PC-9 (cell line): Measurements from ENCODE around the gene CARMIL1. TPM values are rescaled to one million over a fixed set of nuclear protein-coding genes. Genes with fewer than 3 reads are reported as not detected.

Experiments used
- BruUV-seq: library from RNA; stranded (reverse); fragments of 400-500 nt; replicated peaks from 2 replicates; lab custom pipeline; 2021; lab: Mats Ljungman, UMichigan
- CTCF ChIA-PET: fragments of 300-600 bp; sonication (Branson Sonifier 250); formaldehyde crosslinking; loops from one replicate; lab custom pipeline; 2022; ENCODE audit warnings: antibody characterized with exemption; lab: Charles Lee
- POLR2A ChIA-PET: fragments of 300-600 bp; sonication (Branson Sonifier 250); formaldehyde crosslinking; loops from one replicate; lab custom pipeline; 2022; ENCODE audit warnings: antibody characterized with exemption; ENCODE audit not compliant: unreplicated experiment; lab: Charles Lee
- DNase-seq, 2 experiments: peaks; one replicate each; pipeline versions ENCODE4 v3.0.0 to v3.0.0-alpha.2; 2015 to 2022; ENCODE audit warnings: mixed read lengths in 1 of 2
- H2AFZ ChIP-seq: fragments of 200-600 bp; sonication (generic); 2 replicates; pipeline ENCODE4 v1.8.1; 2017; ENCODE audit warnings: antibody characterized with exemption
- H3F3A ChIP-seq: fragments of 200-600 bp; sonication (generic); 2 replicates; pipeline ENCODE4 v1.8.1; 2017; ENCODE audit warnings: antibody characterized with exemption, mild to moderate bottlenecking, low read depth; ENCODE audit not compliant: insufficient read depth
- H3K27ac ChIP-seq: fragments of 200-600 bp; sonication (generic); 2 replicates; pipeline ENCODE4 v1.6.1; 2016; ENCODE audit warnings: mixed run types
- H3K27me3 ChIP-seq: fragments of 200-600 bp; sonication (generic); 2 replicates; pipeline ENCODE4 v1.6.1; 2016; ENCODE audit warnings: low read depth, mixed run types; ENCODE audit not compliant: insufficient read depth
- H3K36me3 ChIP-seq: fragments of 200-600 bp; sonication (generic); 2 replicates; pipeline ENCODE4 v1.6.1; 2016; ENCODE audit warnings: low read depth, mixed run types
- H3K4me1 ChIP-seq: fragments of 200-600 bp; sonication (generic); replicated peaks from 2 replicates; pipeline ENCODE4 v1.6.1; 2016; ENCODE audit warnings: mixed run types; ENCODE audit not compliant: insufficient read depth
- H3K4me2 ChIP-seq: fragments of 200-600 bp; sonication (generic); 2 replicates; pipeline ENCODE4 v1.6.1; 2017; ENCODE audit warnings: mixed run types
- H3K4me3 ChIP-seq: fragments of 200-600 bp; sonication (generic); 2 replicates; pipeline ENCODE4 v1.6.1; 2016; ENCODE audit warnings: mixed run types
- H3K79me2 ChIP-seq: fragments of 200-600 bp; sonication (generic); 2 replicates; pipeline ENCODE4 v1.6.1; 2017; ENCODE audit warnings: low read depth, mixed run types
- H3K9me2 ChIP-seq: fragments of 200-600 bp; sonication (generic); 2 replicates; pipeline ENCODE4 v1.8.1; 2017; ENCODE audit warnings: mild to moderate bottlenecking; ENCODE audit not compliant: insufficient read depth
- H3K9me3 ChIP-seq: fragments of 200-600 bp; sonication (generic); 2 replicates; pipeline ENCODE4 v1.8.1; 2016; ENCODE audit warnings: low read depth; ENCODE audit not compliant: insufficient read depth
- H4K20me1 ChIP-seq: fragments of 200-600 bp; sonication (generic); 2 replicates; pipeline ENCODE4 v1.8.1; 2017; ENCODE audit not compliant: insufficient read depth
- CTCF ChIP-seq: fragments of 200-600 bp; sonication (generic); conservative IDR thresholded peaks from 2 replicates; pipeline ENCODE4 v1.6.1; 2017; ENCODE audit warnings: mixed run types, antibody characterized with exemption, mild to moderate bottlenecking, moderate library complexity
- EZH2 ChIP-seq: fragments of 200-600 bp; sonication (generic); IDR thresholded peaks from 2 replicates; pipeline ENCODE4 v1.8.0; 2017; ENCODE audit warnings: antibody characterized with exemption, low read depth
- intact Hi-C: fragments of 100-400 bp; cut with micrococcal nuclease; formaldehyde crosslinking; loops from one replicate; pipeline ENCODE4 v1.10.0; 2022; ENCODE audit not compliant: unreplicated experiment
- total RNA-seq: library from RNA; stranded (reverse); gene quantifications from 2 replicates; pipeline ENCODE4 v1.2.3, GENCODE V29; 2021

Gene CARMIL1
- total RNA-seq, 1 experiment from 2014 or later = 33.1 TPM

GRCh38 chr6:25359191-25359861 lies 80.2 kb downstream of the CARMIL1 start:
- intact Hi-C loops = no loop called here
- TF ChIP-seq EZH2 (no peak), CTCF (no peak)
- BruUV-seq = no TSS peak
- H3K4me2 ChIP-seq = no peak overlapping the region
- ChIA-PET POLR2A (interaction anchor here (0.6 kb wide), 1 partner anchor 170 kb away, joined by 16 read pairs; no protein-coding TSS in a partner anchor), CTCF (no interaction called here)
- H2AFZ ChIP-seq = no peak overlapping the region
- no peaks in the 10 kb centered on the region for H3K27me3 ChIP-seq
- DNase-seq = no peak
- peaks cover 12% of the 10 kb centered on the region; the same call in 1 of the 2 replicates for H3K79me2 ChIP-seq
- no peaks in the 10 kb centered on the region for H3K9me2 ChIP-seq
- H3F3A ChIP-seq = 0 out of 2 replicates have a peak, but pooled peaks cover 8% of the 10 kb centered on the region
- no peak overlapping the region for H3K4me3 ChIP-seq
- no peaks in the 10 kb centered on the region for H3K36me3 ChIP-seq
- no peak overlapping the region for H3K27ac ChIP-seq
- H4K20me1 ChIP-seq = no peaks in the 10 kb centered on the region
- no peaks in the 10 kb centered on the region for H3K9me3 ChIP-seq
- H3K4me1 ChIP-seq = no peaks in the 10 kb centered on the region

GRCh38 chr6:25359891-25360290 lies 80.7 kb downstream of the CARMIL1 start:
- H3K27ac ChIP-seq = no peak overlapping the region
- DNase-seq = no peak
- CTCF ChIA-PET = no interaction called here

GRCh38 chr6:25360621-25361020 lies 81.4 kb downstream of the CARMIL1 start:
- no peak for DNase-seq

More at GRCh38 chr6:25359891-25360290, 80.7 kb downstream of the CARMIL1 start:
- no peak overlapping the region for H3K4me3 ChIP-seq
- POLR2A ChIA-PET = no interaction called here
- no peak for TF ChIP-seq CTCF
- TF ChIP-seq EZH2 = no peak
- H3K4me1 ChIP-seq = no peaks in the 10 kb centered on the region
- H4K20me1 ChIP-seq = no peaks in the 10 kb centered on the region
- no peak overlapping the region for H2AFZ ChIP-seq
- peaks cover 12% of the 10 kb centered on the region; the same call in 1 of the 2 replicates for H3K79me2 ChIP-seq
- H3K27me3 ChIP-seq = no peaks in the 10 kb centered on the region
- H3K9me3 ChIP-seq = no peaks in the 10 kb centered on the region
- 0 out of 2 replicates have a peak, but pooled peaks cover 8% of the 10 kb centered on the region for H3F3A ChIP-seq
- intact Hi-C loops = no loop called here
- no peaks in the 10 kb centered on the region for H3K9me2 ChIP-seq
- H3K4me2 ChIP-seq = no peak overlapping the region
- H3K36me3 ChIP-seq = no peaks in the 10 kb centered on the region
- BruUV-seq = no TSS peak

More at GRCh38 chr6:25360621-25361020, 81.4 kb downstream of the CARMIL1 start:
- no peak overlapping the region for H2AFZ ChIP-seq
- H4K20me1 ChIP-seq = no peaks in the 10 kb centered on the region
- no peak overlapping the region for H3K27ac ChIP-seq
- H3K79me2 ChIP-seq = peaks cover 19% of the 10 kb centered on the region; the same call in 1 of the 2 replicates
- CTCF ChIA-PET = no interaction called here
- H3K9me3 ChIP-seq = no peaks in the 10 kb centered on the region
- no peaks in the 10 kb centered on the region for H3K36me3 ChIP-seq
- TF ChIP-seq EZH2 (no peak), CTCF (no peak)
- no peaks in the 10 kb centered on the region for H3K4me1 ChIP-seq
- no peak overlapping the region for H3K4me2 ChIP-seq
- H3K4me3 ChIP-seq = no peak overlapping the region
- POLR2A ChIA-PET = no interaction called here
- no peaks in the 10 kb centered on the region for H3K27me3 ChIP-seq
- H3F3A ChIP-seq = 0 out of 2 replicates have a peak, but pooled peaks cover 8% of the 10 kb centered on the region
- no TSS peak for BruUV-seq
- no peaks in the 10 kb centered on the region for H3K9me2 ChIP-seq
- intact Hi-C loops = no loop called here
